HG03342 (cell line): ENCODE measurements around the gene SCNN1G.
A peak's percentile ranks its signal among the peaks of the same experiment; 100 is the strongest.
"Not testable (repeated sequence)": the region's sequence is repeated elsewhere in the genome, so short reads cannot be mapped to it uniquely, and the experiment has no call there.

Experiments used
- ATAC-seq: cut with Tn5 transposase; IDR thresholded peaks from one replicate; pipeline ENCODE4 v1.9.1; 2021; ENCODE audit warnings: mild to moderate bottlenecking, moderate library complexity; ENCODE audit not compliant: unreplicated experiment

Gene SCNN1G

DNA sequence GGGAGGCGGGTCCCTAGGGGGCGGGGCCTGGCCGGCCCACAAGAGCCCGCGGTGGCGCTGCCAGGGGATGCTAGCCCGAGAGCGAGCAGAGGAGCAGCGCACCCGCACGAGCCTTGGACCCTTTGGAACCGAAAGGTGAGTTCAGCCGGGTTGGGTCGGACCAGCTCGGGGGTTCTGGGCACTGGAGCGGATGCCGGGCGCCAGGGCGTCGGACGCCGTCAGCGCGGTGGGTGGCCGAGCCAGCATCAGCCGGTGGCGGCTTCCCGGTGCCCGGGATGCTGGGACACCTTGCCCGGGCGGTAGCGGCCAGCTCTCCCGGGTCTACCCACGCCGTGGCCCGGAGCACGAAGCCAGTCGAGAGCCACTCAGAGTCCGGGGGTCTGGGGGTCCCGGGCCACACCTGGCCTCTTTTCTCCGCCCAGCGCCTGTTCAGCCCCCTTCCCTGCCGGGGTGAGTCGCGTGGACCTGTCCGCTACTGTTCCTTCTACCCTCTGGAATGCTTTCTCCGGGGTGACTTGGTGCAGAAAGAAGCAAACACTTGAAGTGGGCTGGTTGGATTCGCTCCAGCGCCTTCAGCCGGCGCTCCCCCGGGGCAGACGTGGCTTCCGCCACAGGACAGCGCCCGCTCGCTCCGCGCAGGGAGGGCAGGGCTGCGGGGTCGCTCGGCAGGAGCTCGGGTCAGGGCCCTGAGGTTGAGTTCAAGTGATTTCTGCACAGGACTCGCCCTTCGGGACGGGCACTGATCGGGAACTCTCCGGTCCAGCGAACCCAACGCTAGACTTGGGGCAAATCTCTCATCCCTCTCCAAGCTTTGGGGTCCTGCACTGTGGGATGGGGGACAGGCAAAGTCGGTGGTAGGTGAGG, at the start of gene SCNN1G:
TSS of gene SCNN1G (plus strand) at position 67 of the 864 bp plus-strand sequence. CDS start 3,527 bp downstream, outside the sequence.
- ATAC-seq: no peak

DNA sequence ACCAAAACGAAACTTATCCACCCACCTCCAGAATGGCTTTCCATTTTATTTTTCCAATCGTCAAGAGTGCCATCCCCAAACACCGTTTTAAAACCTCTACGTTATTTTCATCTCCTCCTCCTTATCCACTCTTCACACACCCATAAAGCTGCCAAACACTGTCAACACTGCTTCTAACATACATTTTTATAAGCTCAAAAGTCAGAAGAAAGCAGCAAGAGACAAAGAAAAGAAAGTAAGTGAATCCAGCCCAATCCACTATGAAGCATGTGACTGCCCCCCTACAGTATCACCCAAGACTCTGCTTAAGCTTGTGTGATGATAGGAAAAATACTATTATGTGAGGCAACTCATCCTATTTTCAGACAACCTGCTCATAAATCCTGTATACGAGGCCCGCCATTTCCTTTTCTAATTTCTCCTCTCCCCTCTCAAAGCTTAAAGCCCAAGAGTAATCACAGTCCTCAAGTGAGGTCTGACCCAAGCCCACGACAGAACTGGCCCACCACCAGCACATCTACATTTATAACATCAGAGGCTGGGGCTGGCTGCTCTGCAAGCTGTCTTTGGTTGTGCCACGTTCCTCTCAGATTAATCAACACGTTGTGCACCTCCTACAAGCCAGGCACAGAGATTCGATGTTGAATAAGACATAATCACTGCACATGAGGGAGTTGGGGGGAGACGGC, 49.6 kb upstream of the SCNN1G start:
- ATAC-seq: no peak

DNA sequence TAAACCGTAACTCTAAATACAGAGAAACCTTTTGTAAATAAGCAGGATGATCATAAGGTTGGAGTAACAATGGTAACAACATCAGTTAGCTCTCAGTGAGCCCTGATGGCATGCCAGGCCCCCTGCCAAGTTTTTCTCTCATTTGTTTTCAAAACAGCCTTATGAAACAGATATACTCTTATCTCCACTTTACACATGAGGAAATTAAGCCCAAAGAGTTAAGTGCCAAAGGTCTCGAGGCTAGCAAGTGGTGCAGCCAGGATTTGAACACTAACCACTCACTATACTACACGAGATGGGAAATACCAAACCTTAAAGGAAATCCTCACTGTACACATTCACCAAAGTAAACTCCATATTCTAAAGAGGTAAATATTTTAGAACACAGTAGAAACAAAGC, 48.3 kb upstream of the SCNN1G start:
- no peak for ATAC-seq

DNA sequence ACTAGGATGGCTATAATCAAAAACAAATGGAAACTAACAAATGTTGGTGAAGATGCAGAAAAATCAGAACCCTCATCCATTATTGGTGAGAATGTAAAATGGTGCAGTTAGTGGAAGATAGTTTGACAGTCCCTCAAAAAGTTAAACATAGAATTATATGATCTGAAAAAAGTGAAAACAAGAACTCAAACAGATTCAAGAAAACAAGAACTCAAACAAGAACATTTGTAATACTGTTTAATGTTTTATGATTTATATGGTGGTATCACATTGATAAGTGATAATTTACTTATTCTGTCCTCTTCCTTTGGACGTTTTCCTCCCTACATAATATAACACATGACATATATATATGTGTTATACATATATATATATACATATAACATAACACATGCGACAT, 45.3 kb upstream of the SCNN1G start:
- no peak for ATAC-seq

- no peak for ATAC-seq
Observed at GRCh38 chr16:23137818-23138217, 44.7 kb upstream of the SCNN1G start.

DNA sequence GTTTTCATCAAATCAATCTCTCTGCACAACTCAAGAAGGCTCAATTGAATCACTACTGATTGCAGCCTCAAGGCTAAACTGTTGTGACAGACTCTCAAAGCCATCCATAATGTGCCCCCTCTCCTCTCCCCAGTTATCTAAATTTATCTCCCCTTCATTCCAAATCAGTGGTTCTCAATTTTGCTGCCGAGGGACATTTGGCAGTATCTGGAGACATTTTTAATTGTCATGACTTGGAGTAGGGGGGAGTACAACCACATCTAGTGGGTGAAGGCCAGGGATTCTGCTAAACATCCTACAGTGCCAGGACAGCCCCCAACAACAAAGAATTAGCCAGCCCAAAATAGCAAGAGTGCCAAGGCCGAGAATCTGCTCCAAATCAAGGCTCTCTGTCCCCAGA, 42.4 kb upstream of the SCNN1G start:
- no peak for ATAC-seq

- ATAC-seq: no peak
Observed at GRCh38 chr16:23141033-23141432, 41.5 kb upstream of the SCNN1G start.

DNA sequence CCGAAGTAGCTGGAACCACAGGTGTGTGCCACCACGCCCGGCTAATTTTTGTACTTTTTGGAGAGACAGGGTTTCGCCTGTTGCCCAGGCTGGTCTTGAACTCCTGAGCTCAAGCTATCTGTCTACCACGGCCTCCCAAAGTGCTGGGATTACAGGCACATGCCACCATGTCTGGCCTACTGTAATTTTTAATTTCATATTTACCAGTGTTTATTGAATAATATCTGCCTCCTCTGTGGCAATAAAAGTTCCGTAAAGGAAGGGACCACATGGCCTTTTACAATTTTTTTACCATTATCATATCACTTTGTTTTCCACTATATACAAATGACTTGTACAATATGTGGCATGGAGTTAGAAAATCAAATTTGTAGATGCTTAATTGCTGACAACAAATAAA, 41.0 kb upstream of the SCNN1G start:
- ATAC-seq: no peak

DNA sequence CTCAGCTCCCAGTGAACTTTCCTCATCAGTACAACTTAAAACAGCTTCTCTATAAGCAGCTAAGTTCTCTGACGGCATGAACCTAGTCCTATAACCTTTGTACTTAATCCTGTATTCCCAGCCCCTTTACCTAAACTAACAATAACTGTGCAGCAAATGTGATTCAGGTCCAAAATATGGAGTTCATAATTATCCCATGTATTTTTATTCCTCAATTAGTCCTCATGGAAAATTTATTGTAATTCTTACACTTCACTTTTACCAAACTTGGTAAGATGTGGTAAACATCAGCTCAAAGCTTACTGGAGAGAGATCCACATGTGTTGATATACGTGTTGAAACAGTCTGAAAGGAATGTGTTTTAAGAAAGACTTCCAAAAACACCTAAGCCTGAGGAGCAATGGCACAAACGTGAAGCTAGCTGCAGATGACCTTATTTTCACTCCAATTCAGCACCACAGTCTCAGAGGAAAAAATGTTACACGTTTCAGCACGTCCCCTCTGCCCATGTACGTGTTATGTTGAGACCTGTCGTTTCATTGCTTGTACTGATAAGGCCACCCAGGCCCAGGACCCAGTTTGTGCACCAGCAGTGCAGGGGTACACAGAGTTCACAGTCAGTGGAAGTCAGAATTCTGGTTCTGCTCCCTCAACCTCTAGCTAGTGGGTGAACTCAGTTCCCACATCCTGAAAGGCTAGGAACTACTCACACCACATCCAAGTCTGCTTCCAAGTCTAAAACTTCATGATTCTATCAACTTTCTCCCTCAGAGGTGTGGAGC, 40.4 kb upstream of the SCNN1G start:
- no peak for ATAC-seq

- no peak for ATAC-seq
Observed at GRCh38 chr16:23143391-23143790, 39.2 kb upstream of the SCNN1G start.

DNA sequence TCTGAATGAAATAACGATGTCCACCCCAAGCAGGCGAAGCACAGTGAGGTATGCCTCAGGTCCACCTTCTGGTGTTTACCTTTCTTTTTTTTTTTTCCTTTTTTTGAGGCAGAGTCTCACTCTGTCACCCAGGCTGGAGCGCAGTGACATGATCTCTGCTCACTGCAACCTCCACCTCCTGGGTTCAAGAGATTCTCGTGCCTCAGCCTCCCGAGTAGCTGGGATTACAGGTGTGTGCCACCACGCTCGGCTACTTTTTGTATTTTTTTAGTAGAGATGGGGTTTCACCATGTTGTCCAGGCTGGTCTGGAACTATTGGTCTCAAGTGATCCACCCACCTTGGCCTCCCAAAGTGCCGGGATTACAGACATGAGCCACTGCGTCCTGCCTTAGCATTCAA, 38.2 kb upstream of the SCNN1G start:
- ATAC-seq: not testable (repeated sequence)

- no peak for ATAC-seq
Observed at GRCh38 chr16:23145186-23145585, 37.4 kb upstream of the SCNN1G start.

GRCh38 chr16:23145608-23146007, 36.9 kb upstream of the SCNN1G start:
- ATAC-seq: no peak

- ATAC-seq: no peak
Observed at GRCh38 chr16:23146877-23147601, 35.5 kb upstream of the SCNN1G start.

DNA sequence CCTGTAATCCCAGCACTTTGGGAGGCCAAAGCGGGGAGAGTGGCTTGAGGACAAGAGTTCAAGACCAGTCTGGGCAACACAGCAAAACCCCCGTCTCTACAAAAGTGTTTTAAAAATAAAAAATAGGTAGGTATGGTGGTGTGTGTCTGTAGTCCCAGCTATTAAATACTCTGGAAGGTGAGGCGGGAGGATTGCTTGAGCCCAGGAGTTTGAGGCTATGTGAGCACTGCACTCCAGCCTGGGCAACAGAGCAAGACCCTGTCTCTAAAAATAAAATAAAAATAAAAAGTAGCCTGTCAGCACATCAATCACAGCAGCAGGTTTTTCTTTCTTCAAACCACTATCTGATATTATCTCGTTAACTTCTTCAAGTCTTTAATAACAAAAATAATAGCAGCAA, 34.9 kb upstream of the SCNN1G start:
- ATAC-seq: no peak

- ATAC-seq: no peak
Observed at GRCh38 chr16:23148166-23148512, 34.4 kb upstream of the SCNN1G start.

GRCh38 chr16:23148513-23149266, 33.9 kb upstream of the SCNN1G start:
- ATAC-seq: peak; percentile 45

DNA sequence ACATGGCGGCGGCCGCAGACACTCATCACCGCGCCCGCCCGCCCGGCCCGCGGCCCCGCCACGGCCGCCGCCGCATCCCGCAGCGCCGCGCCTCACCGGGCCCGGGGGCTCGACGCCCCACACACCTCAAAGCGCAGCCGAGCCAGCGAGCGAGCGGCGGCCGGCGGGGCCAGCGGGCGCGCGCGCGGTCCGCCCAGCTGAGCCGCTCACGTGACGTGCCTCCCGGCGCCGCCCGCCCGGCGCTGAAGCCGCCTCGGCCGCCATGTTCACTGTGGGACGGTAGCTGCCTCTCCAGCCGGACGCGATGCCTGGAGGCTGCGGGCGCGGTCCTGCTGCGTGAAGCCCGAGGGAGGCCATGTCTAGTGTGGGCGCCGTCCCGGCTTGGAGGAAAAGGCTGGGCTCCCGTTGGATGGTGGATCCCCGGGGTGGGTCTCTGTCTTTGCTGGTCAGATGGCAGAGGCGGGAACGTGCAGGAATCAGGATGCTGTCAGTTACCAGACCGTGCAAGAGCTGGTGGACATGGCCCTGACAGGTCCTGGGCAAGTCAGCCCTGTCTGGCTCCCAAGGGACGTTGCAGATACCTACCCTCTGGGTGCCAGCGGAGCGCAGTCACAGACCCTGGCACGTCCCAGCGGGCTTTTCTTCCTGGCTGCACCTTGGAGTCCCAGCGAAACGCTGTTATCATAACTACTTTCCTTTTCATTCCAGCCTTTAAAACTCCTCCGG, 33.1 kb upstream of the SCNN1G start, which contains the start of gene USP31:
TSS of gene USP31 (minus strand) at position 186 of the 726 bp plus-strand sequence. CDS start at position 4, 182 bp downstream.
- peak; percentile 92 for ATAC-seq

DNA sequence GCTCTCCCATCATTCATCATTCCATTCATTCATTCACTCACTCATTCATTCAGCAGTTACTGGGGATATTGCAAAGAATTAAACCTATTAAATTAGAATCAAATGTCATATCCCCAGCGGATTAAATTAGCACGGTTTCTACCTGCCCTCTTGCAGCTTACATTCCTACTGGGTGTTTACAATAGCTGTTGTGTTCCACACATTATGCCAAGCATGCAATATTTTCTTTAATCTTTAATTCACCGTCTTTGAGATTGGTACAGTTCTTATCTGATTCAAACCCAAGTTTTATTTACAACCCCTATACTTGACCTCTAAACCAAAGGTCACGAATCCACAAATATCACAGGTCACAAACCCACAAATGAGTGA, 32.6 kb upstream of the SCNN1G start:
- no peak for ATAC-seq
